Activated naive CD8-positive, alpha-beta T cell treated with anti-CD3 and anti-CD28 coated beads, Interleukin-2, amount 10 ng/mL, durations not matched to agents 7 days and 5 days (primary cell): ENCODE measurements around the gene ACOT6. TPM values are rescaled to one million over a fixed set of nuclear protein-coding genes. Genes with fewer than 3 reads are reported as not detected.
"Not testable (repeated sequence)": the region's sequence is repeated elsewhere in the genome, so short reads cannot be mapped to it uniquely, and the experiment has no call there.

Experiments used
- ATAC-seq: fragments of 150-1000 bp; cut with Tn5 transposase; one replicate; pipeline ENCODE4 v1.10.0; 2021; ENCODE audit warnings: low read depth, moderate library complexity
- POLR2A ChIA-PET: fragments of 350-600 bp; sonication (Branson Sonifier 250); formaldehyde crosslinking; loops from one replicate; lab custom pipeline; 2021; ENCODE audit warnings: antibody characterized with exemption; lab: Charles Lee
- DNase-seq: peaks from one replicate; pipeline ENCODE4 v3.0.0; 2021
- H3K27ac Mint-ChIP-seq: one replicate; pipeline ENCODE4 v1.8.0; 2022; ENCODE audit warnings: mild to moderate bottlenecking, mixed read lengths
- H3K27me3 Mint-ChIP-seq: one replicate; pipeline ENCODE4 v1.8.0; 2022; ENCODE audit warnings: mild to moderate bottlenecking, moderate library complexity, mixed read lengths
- H3K36me3 Mint-ChIP-seq: one replicate; pipeline ENCODE4 v1.8.0; 2021; ENCODE audit warnings: mild to moderate bottlenecking, mixed read lengths
- H3K4me1 Mint-ChIP-seq: one replicate; pipeline ENCODE4 v1.8.0; 2021; ENCODE audit warnings: mixed read lengths
- H3K4me3 Mint-ChIP-seq: one replicate; pipeline ENCODE4 v1.8.0; 2022; ENCODE audit warnings: mild to moderate bottlenecking, moderate library complexity, mixed read lengths
- H3K9me3 Mint-ChIP-seq: one replicate; pipeline ENCODE4 v1.8.0; 2021; ENCODE audit warnings: mixed read lengths
- total RNA-seq, 2 experiments: library from RNA; stranded (reverse); gene quantifications; one replicate each; pipeline ENCODE4 v1.2.3, GENCODE V29; 2021

Gene ACOT6
- total RNA-seq, 2 experiments from 2014 or later = not detected

DNA sequence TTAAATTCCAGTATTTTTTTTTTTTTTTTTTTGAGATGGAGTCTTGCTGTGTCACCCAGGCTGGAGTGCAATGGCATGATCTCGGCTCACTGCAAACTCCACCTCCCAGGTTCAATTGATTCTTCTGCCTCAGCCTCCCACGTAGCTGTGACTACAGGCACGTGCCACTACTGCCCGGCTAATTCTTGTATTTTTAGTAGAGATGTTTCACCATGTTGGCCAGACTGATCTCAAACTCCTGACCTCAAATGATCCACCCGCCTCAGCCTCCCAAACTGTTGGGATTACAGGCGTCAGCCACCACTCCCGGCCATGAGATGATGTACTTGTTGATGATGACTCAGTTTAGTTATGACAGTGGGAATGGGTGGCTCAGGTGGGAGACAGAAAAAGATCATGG lies 38.1 kb upstream of the ACOT6 start:
- DNase-seq, POLR2A ChIA-PET, H3K4me3 Mint-ChIP-seq, H3K27ac Mint-ChIP-seq, H3K4me1 Mint-ChIP-seq, H3K27me3 Mint-ChIP-seq, ATAC-seq, H3K9me3 Mint-ChIP-seq: not testable (repeated sequence)
- peaks cover 20% of the 10 kb centered on the region for H3K36me3 Mint-ChIP-seq

DNA sequence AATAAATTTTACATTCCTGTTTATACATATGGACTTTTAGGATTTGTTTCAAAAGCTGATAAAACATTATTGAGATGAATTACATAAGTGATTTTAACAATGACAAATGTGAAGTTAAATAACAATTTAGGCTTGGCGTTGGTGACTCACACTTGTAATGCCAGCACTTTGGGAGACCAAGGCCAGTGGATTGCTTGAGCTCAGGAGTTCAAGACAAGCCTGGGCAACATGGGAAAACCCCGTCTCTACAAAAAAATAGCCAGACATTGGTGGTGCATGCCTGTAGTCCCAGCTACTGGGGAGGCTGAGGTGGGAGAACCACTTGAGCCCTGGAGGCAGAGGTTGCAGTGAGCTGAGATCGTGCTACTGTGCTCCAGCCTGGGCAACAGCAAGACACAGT lies 35.9 kb upstream of the ACOT6 start:
- peaks cover 22% of the 10 kb centered on the region for H3K36me3 Mint-ChIP-seq
- POLR2A ChIA-PET = no interaction called here
- no peaks in the 10 kb centered on the region for H3K9me3 Mint-ChIP-seq
- ATAC-seq (no peak), DNase-seq (no peak)
- H3K27ac Mint-ChIP-seq = no peak overlapping the region
- H3K4me1 Mint-ChIP-seq = peaks cover 2% of the 10 kb centered on the region
- H3K27me3 Mint-ChIP-seq = no peaks in the 10 kb centered on the region
- no peak overlapping the region for H3K4me3 Mint-ChIP-seq

DNA sequence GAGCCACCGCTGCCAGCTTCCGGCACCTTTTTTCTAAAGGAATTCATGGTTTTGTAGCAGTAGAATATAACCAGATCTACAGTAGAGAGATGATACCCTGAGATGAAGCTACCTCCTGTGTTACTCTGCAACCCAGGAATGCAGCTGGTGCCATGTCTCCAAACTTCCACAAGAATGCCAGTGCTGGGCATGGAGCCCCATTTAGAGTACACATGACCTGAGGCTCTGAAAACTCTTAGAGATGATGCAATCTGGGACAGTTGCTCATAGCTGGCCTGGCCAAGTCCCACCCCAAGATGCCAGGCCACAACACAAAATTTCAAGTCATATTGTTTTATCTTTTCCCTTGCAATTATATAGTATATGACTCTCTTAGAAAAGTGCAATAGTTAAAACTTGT lies 35.1 kb upstream of the ACOT6 start:
- DNase-seq, H3K4me1 Mint-ChIP-seq, H3K27me3 Mint-ChIP-seq, ATAC-seq, H3K4me3 Mint-ChIP-seq, H3K27ac Mint-ChIP-seq, H3K9me3 Mint-ChIP-seq: not testable (repeated sequence)
- peaks cover 20% of the 10 kb centered on the region for H3K36me3 Mint-ChIP-seq
- POLR2A ChIA-PET = interaction anchor here (0.7 to 1.6 kb wide), 2 partner anchors 8 to 519 kb away, joined by 3 to 4 read pairs; partner anchors contain the start of genes ACOT2 and RBM25

DNA sequence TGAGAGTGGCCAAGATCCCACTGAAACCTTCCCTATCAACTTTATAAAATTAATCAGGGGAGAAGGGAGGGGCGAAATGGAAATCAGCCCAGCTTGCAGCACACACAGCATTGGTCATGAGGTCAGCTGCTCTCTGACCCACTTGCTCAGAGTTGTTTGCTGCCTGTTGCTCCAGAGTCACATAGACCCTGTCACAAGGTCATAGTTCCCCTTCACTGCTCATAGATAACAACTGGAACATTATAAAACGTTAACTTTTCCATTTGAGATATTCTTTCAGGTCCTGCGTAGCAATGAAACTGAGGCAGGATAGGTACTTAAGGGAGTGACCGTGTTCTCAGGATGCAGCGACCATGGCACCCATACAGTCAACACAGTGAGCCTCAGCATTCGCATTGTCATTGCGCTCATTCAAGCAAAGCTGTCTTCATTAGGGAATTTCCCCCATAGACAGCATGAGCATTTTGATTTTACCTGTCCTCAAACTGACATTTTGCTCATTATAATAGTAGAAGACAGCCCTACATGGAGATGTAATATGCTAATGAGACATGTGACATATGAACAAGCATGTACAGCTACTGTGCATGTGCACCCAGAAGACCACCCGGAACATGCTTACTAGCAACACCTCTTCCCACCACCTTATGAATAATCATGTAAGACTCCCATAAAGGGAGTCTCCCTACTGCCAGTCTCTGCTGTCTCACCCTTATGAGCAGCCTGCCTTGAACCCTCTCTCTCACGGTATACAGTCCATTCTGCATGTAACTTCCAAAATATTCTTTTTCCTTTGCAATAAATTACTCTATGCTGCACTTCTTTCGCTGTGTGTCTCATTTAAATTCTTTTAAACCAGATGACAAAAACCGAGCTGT lies 30.0 kb upstream of the ACOT6 start:
- H3K36me3 Mint-ChIP-seq, POLR2A ChIA-PET, H3K9me3 Mint-ChIP-seq, DNase-seq, ATAC-seq, H3K27ac Mint-ChIP-seq, H3K4me3 Mint-ChIP-seq, H3K4me1 Mint-ChIP-seq, H3K27me3 Mint-ChIP-seq: not testable (repeated sequence)

DNA sequence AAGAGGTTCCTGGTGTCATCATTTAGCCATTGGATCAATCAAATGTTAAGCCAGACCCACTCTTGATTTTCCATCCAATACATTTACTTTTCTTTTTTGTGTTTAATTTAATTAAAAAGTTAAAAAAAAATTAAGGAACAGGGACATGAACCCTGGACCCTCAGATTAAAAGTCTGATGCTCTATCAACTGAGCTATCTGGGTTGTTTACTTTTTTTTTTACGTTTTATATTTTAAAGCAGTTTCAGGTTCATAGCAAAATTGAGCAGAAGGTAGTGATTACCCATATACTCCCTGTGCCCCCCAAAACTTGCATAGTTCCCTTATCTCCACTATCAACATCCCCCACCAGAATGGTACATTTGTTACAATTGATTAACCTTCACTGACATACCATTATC lies 23.6 kb upstream of the ACOT6 start:
- POLR2A ChIA-PET = no interaction called here
- H3K9me3 Mint-ChIP-seq = peaks cover 3% of the 10 kb centered on the region

DNA sequence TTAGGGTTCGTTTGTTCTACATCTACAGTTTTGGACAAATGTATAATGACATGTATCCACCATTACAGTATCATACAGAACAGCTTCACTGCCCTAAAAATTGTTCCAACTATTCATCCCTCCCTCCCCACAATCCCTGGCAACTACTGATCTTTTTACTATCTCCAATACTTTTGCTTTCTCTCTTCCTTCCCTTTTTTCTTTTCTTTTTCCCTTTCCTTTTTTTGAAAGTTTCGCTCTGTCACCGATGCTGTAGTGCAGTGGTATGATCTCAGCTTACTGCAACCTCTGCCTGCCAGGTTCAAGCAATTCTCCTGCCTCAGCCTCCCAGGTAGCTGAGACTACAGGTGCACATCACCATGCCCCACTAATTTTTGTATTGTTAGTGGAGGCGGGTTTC lies 23.2 kb upstream of the ACOT6 start:
- DNase-seq = no peak
- ATAC-seq = no peak
- no peak overlapping the region for H3K4me3 Mint-ChIP-seq
- no peaks in the 10 kb centered on the region for H3K36me3 Mint-ChIP-seq
- POLR2A ChIA-PET = interaction anchor here (1.4 to 1.6 kb wide), 2 partner anchors 20 to 24 kb away, joined by 7 to 8 read pairs; partner anchors contain the start of genes ACOT2 and ACOT6
- H3K27ac Mint-ChIP-seq = no peak overlapping the region
- H3K9me3 Mint-ChIP-seq = peaks cover 3% of the 10 kb centered on the region
- H3K27me3 Mint-ChIP-seq = no peaks in the 10 kb centered on the region
- peaks cover 16% of the 10 kb centered on the region for H3K4me1 Mint-ChIP-seq

More for the DNA sequence above, 23.6 kb upstream of the ACOT6 start:
- Mint-ChIP-seq H3K27me3 (no peaks in the 10 kb centered on the region), H3K36me3 (no peaks in the 10 kb centered on the region), H3K4me1 (peaks cover 15% of the 10 kb centered on the region), H3K4me3 (no peak overlapping the region), H3K27ac (no peak overlapping the region)
- DNase-seq (no peak), ATAC-seq (no peak)

DNA sequence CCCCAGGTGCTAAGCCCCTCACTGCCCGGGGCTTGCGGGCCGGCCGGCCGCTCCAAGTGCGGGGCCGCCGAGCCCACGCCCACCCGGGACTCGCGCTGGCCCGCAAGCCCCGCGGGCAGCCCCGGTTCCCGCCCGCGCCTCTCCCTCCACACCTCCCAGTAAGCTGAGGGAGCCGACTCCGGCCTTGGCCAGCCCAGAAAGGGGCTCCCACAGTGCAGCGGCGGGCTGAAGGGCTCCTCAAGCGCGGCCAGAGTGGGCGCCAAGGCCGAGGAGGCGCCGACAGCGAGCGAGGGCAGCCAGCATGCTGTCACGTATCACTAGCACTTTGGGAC lies 21.7 kb upstream of the ACOT6 start:
- not testable (repeated sequence) for H3K4me3 Mint-ChIP-seq, H3K9me3 Mint-ChIP-seq, H3K27me3 Mint-ChIP-seq, H3K36me3 Mint-ChIP-seq, ATAC-seq, H3K27ac Mint-ChIP-seq, DNase-seq
- H3K4me1 Mint-ChIP-seq = peaks cover 16% of the 10 kb centered on the region
- POLR2A ChIA-PET = interaction anchor here (0.5 to 1.6 kb wide), 2 partner anchors 22 to 86 kb away, joined by 5 to 7 read pairs; partner anchors contain the start of gene ACOT6

DNA sequence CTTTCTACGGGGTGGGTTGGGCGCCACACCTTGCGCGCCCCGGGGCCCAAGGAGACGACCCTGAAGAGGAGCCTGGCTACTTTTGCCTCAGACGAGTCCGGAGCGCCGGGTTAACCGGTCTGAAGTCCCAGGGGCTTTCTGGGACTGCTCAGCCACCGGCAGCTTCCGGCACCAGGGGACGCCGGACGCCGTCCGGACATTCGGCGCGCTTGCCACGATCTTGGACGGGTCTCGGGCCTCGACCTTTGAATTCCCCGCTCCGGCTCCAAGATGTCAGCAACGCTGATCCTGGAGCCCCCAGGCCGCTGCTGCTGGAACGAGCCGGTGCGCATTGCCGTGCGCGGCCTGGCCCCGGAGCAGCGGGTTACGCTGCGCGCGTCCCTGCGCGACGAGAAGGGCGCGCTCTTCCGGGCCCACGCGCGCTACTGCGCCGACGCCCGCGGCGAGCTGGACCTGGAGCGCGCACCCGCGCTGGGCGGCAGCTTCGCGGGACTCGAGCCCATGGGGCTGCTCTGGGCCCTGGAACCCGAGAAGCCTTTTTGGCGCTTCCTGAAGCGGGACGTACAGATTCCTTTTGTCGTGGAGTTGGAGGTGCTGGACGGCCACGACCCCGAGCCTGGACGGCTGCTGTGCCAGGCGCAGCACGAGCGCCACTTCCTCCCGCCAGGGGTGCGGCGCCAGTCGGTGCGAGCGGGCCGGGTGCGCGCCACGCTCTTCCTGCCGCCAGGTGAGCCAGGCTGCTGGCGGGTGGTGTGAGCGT lies 20.4 kb upstream of the ACOT6 start, which contains the start of gene ACOT4:
Gene ACOT4, plus strand, starts transcription at position 184 of the 760 bp plus-strand sequence. Its CDS starts 87 bp downstream, at position 271.
- POLR2A ChIA-PET = interaction anchor here (0.5 to 1.9 kb wide), 7 partner anchors 15 to 423 kb away, joined by 3 to 11 read pairs (median 6); partner anchors contain the start of genes ACOT2 and ACOT6
- Mint-ChIP-seq H3K9me3 (peaks cover 3% of the 10 kb centered on the region), H3K4me3 (peak within 1 kb of the TSS; percentile 74), H3K36me3 (no peaks in the 10 kb centered on the region), H3K4me1 (peaks cover 16% of the 10 kb centered on the region), H3K27ac (peak within 1 kb of the TSS; percentile 54), H3K27me3 (no peaks in the 10 kb centered on the region)
- ATAC-seq = peak; percentile 82
- peak; percentile 74 for DNase-seq

DNA sequence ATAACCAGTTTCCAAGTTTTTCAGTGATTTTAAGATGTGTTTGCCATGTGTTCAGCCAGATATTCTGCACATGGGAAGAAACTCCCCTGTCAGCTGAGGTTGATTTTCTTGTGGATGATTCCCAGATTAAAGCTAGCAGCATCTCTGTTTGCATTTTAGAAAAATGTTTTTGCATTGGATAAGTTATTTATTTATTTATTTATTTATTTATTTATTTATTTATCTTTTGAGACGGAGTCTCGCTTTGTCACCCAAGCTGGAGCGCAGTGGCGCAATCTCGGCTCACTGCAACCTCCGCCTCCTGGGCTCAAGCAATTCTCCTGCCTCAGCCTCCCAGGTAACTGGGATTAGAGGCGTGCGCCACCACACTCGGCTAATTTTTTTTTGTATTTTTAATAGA lies 17.8 kb upstream of the ACOT6 start:
- peaks cover 3% of the 10 kb centered on the region for H3K9me3 Mint-ChIP-seq
- H3K4me3 Mint-ChIP-seq = no peak overlapping the region
- no peaks in the 10 kb centered on the region for H3K36me3 Mint-ChIP-seq
- POLR2A ChIA-PET = no interaction called here
- H3K27ac Mint-ChIP-seq = no peak overlapping the region
- ATAC-seq = no peak
- no peaks in the 10 kb centered on the region for H3K27me3 Mint-ChIP-seq
- peaks cover 16% of the 10 kb centered on the region for H3K4me1 Mint-ChIP-seq
- no peak for DNase-seq

DNA sequence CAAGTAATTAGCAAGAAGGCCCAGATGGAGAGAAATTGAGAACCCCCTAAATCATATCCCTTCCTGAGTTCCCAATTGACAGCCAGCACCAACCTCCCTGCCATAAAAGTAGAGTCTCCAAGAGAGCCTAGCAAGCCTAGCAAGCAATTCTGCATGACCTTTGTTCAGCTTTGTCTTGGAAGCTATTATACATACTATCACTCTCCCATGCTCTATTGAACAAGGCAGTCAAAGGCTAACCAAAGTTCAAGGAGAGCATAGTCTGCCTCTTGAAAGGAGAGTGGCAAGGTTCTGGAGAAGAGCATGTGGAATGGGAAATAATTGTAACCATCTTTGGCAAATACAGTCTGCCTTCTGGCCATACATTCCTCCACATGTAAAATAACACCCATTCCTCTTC lies 12.8 kb upstream of the ACOT6 start:
- POLR2A ChIA-PET = interaction anchor here (1.3 kb wide), 1 partner anchor 13 kb away, joined by 3 read pairs; the partner anchor contains the start of gene ACOT6
- no peaks in the 10 kb centered on the region for H3K9me3 Mint-ChIP-seq
- H3K27me3 Mint-ChIP-seq = peaks cover 9% of the 10 kb centered on the region
- H3K36me3 Mint-ChIP-seq = no peaks in the 10 kb centered on the region
- ATAC-seq (no peak), DNase-seq (no peak)
- peaks cover 5% of the 10 kb centered on the region for H3K4me1 Mint-ChIP-seq
- H3K4me3 Mint-ChIP-seq = no peak overlapping the region
- no peak overlapping the region for H3K27ac Mint-ChIP-seq

DNA sequence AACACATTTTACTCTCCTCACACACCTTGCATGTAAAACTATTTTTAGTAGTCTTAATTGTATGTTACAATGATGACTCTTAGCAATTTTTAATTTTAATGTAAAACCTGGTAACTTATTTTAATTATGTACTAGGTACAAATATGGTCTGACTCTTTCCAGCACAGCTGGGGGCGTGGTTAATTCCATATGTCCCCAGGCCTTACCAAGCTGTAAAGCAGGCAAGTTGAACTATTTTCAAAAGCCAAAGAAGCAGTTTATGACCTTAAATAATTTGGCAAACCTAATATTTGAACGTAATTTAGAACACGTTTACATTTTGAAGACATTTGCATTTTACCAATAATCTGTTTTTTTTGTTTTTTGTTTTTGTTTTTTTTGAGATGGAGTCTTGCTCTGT lies 9.3 kb upstream of the ACOT6 start:
- Mint-ChIP-seq H3K27me3 (peaks cover 9% of the 10 kb centered on the region), H3K4me3 (no peak overlapping the region), H3K27ac (no peak overlapping the region), H3K9me3 (no peaks in the 10 kb centered on the region), H3K36me3 (no peaks in the 10 kb centered on the region), H3K4me1 (peaks cover 5% of the 10 kb centered on the region)
- DNase-seq (no peak), ATAC-seq (no peak)
- POLR2A ChIA-PET = no interaction called here

DNA sequence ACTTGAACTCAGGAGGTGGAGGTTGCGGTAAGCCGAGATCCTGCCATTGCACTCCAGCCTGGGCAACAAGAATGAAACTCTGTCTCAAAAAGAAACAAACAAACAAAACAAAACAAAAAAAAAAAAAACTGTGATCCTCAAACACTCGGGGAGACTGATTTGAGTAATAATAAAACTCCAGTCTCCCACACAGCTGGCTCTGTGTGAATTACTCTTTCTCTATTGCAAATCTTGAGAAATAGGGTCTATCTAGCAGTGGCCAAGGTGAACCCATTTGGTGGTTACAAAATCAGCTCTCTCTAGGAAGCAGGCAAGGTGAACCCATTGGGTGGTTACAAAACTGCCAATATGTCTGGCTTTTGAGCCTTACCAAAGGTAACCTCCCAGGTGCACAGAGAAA lies 6.0 kb upstream of the ACOT6 start:
- no peak overlapping the region for H3K27ac Mint-ChIP-seq
- no peaks in the 10 kb centered on the region for H3K36me3 Mint-ChIP-seq
- peaks cover 11% of the 10 kb centered on the region for H3K27me3 Mint-ChIP-seq
- H3K9me3 Mint-ChIP-seq = no peaks in the 10 kb centered on the region
- ATAC-seq = no peak
- H3K4me3 Mint-ChIP-seq = no peak overlapping the region
- DNase-seq = no peak
- peaks cover 7% of the 10 kb centered on the region for H3K4me1 Mint-ChIP-seq
- POLR2A ChIA-PET = interaction anchor here (0.5 kb wide), 1 partner anchor 20 kb away, joined by 5 read pairs; no protein-coding TSS in a partner anchor

DNA sequence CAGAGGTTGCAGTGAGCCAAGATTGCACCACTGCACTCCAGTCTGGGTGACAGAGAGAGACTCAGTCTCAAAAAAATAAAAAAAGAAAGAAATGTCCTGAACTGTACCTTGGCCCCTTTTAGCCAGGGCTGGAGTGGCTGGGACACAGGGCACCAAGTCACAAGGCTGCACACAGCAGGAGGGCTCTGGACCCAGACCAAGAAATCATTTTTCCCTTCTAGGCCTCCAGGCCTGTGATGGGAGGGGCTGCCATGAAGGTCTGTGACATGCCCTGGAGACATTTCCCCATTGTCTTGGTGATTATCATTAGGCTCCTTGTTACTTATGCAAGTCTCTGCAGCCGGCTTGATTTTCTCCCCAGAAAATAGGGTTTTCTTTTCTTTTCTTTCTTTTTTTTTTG lies 5.1 kb upstream of the ACOT6 start:
- no peaks in the 10 kb centered on the region for H3K9me3 Mint-ChIP-seq
- no peak overlapping the region for H3K4me3 Mint-ChIP-seq
- DNase-seq (no peak), ATAC-seq (no peak)
- no peaks in the 10 kb centered on the region for H3K36me3 Mint-ChIP-seq
- no peak overlapping the region for H3K27ac Mint-ChIP-seq
- peaks cover 8% of the 10 kb centered on the region for H3K4me1 Mint-ChIP-seq
- peaks cover 11% of the 10 kb centered on the region for H3K27me3 Mint-ChIP-seq
- POLR2A ChIA-PET = interaction anchor here (0.6 kb wide), 1 partner anchor 15 kb away, joined by 6 read pairs; no protein-coding TSS in a partner anchor
